G401 (cell line): ENCODE results near the gene EPHA5. TPM values are rescaled to one million over a fixed set of nuclear protein-coding genes. Genes with fewer than 3 reads are reported as not detected.
A peak's percentile ranks its signal among the peaks of the same experiment; 100 is the strongest.

Experiments used
- DNase-seq: peaks from one replicate; pipeline ENCODE4 v3.0.0-alpha.2; 2015; ENCODE audit warnings: low spot score
- in situ Hi-C: cut with HindIII; loops from 2 replicates; pipeline ENCODE4 v1.10.0; 2016; ENCODE audit warnings: low sequenced_read_pairs, mixed read lengths
- total RNA-seq: library from RNA; depleted of rRNA; stranded (reverse); fragments of >200 nt; shearing (Covaris generic); gene quantifications from 2 replicates; pipeline ENCODE4 v1.2.3, GENCODE V29; 2014; rRNA removed

EPHA5 gene
- 0.06 and 0.24 TPM in 2 replicates for total RNA-seq

GRCh38 chr4:65670331-65671031, at the start of gene EPHA5:
TSS of gene EPHA5 (minus strand) at chr4:65670489. CDS start at chr4:65669742, 747 bp downstream.
- in situ Hi-C loops = no loop called here
- DNase-seq = peak; percentile 37

DNA sequence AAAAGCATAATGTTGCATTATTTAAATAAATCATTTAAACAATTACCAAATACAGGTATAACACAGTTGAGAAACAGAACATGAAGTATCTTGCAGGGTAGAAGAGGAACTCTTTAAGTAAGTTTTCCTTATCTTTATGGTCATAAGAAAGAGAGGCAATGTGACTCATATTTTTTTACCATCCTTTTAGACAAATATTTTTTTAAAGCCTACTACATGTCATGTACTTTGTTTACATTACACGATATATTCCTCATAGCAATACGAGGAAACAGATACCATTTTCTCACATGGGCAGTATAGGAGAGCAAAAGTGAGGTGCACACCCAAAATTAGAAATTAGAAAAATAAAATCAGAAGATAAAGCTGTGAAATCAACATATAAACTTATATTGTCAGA, 49.3 kb upstream of the EPHA5 start:
- in situ Hi-C loops = no loop called here
- no peak for DNase-seq

- in situ Hi-C loops = no loop called here
- DNase-seq = no peak
These were observed 28.3 kb upstream of the EPHA5 start for GRCh38 chr4:65698631-65699030.

DNA sequence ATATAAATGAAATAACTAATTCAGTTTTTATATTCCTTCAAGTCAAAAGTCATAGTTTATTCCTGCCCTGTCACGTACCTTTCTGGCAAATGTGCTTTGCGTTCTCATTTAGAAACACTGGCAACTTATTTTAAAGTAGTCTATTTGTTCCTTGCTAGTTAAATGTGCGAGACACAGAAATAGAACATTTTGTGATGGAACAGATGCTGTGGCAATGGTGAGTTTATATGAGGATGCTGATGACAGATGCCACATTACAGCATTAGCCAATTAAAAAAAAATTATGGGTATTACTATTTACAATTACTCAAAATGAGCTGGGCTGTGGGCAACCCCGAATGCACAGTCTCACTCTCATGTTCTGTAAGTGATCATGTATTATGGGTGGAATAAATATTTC, 26.1 kb upstream of the EPHA5 start:
- DNase-seq = no peak
- in situ Hi-C loops = no loop called here

GRCh38 chr4:65671372-65671771, 1.1 kb upstream of the EPHA5 start:
- in situ Hi-C loops = no loop called here
- DNase-seq = no peak

DNA sequence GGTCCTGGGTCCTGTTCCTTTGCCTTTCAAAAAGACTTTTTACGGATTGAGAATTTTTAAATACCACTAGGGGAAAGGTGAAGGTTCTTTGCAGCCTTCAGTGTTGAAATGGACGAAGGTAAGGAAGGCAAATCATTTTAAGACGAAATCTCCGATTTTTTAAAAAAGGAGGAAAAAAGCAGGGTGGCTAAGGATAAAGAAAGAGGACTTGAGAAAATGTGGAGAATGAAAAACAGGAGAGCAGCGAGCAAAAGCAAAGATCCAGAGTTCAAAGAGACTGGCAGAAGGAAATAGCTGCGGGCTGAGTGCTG, 314 bp downstream of the EPHA5 start:
- no peak for DNase-seq
- in situ Hi-C loops = no loop called here

- in situ Hi-C loops = no loop called here
- no peak for DNase-seq
These were observed 924 bp downstream of the EPHA5 start for GRCh38 chr4:65669111-65670019.

- DNase-seq = peak; percentile 12
- in situ Hi-C loops = no loop called here
These were observed 1.8 kb downstream of the EPHA5 start for GRCh38 chr4:65668201-65669089.

DNA sequence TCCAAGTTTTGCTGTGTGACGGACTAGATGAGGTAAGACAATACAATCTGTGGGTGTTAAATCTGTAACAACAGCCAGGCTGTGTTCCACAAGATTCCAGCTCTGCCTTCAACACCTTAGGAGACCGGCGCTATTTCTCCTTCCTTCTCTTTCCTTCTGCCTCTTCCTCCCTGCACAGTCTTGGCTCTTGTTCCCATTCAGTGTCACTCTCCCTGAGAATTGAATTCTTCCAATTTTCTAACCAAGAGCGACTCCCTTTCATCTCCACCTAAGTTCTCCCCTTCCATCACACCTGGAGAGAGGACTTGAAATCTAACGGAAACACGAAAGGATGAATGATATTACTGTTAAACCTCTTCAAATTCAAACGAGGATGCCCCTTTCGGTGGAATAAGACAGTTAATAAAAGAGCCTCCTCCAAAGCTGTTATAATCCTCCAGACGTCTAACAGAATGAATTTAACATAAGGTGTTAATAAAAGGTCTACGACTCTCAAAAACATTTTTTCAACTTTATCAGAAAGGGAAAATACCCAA, 2.7 kb downstream of the EPHA5 start:
- DNase-seq = no peak
- in situ Hi-C loops = no loop called here

DNA sequence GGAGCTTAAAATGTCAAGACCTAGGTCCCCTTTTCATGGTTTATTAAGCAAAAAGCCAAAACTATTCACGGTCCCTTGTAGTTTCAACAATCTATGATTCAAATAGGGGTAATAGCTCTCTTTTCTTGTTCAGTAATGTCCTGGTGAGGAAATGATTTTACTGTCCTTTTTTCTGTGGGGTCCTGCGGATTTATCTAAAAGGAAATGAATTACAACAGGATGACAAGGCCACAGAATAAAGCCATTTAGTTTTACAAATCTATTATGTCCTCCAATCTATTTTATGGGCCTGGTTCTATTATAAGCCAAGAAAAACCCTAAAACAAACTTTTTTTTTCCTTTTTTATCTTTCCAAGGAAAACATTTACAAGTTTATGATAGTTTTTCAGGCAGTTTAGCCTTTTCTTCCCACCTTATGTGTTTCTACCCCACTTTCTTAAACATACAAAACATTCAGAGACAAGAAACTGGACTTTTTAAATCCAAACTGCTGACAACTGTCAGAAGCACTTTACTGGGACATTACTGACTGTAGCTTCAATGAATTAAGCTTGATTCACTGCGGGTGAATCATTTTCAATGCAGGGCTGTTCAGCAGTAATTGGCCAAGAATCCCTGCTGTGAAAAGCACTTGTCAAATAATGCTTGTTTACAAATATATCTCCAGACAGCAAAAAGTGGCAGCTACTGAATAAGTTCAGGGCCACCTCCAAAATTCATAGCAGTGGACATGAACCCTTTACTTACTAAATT, 4.3 kb downstream of the EPHA5 start:
- in situ Hi-C loops = no loop called here
- no peak for DNase-seq

- DNase-seq = peak; percentile 14
- in situ Hi-C loops = no loop called here
These were observed 8.8 kb downstream of the EPHA5 start for GRCh38 chr4:65661471-65661870.

DNA sequence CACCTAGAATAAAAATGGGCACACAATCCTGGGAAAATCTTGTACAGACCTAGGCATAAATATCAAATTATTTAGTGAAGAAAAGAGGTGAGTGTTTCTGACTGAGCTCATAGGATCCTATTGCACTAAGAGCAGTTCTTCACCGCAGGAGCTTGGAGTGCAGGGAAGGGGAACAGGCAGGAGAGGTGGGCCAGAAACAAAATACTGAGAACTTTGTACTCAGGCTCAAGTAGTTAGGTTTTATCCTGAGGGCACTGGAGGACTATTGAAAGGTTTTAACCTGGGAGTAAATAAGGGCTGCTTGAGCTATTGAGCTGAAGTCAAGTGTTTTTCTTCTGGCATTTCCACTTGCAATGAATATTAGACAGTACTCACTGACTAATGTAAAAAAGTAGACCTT, 12.2 kb downstream of the EPHA5 start:
- in situ Hi-C loops = no loop called here
- no peak for DNase-seq

GRCh38 chr4:65656008-65656407, 14.3 kb downstream of the EPHA5 start:
- no peak for DNase-seq
- in situ Hi-C loops = no loop called here

DNA sequence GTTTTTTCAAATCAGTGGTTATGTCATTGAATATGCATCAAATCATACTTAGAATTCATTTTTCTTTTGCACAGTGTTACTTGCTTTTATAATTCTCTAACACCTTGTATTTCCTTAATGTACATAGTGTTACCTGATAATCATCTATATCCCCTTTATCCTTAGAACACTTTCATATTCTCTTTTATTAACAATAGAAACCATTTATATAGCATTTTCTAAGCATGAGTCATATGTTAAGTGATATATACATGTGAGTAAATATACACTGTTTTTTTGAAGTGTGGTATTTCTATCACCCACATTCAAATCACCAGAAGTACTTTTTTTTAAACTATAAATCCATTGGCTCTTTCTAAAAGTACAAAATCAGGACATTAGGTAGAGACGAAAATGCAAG, 15.3 kb downstream of the EPHA5 start:
- DNase-seq = no peak
- in situ Hi-C loops = no loop called here

- DNase-seq = no peak
- in situ Hi-C loops = no loop called here
These were observed 16.4 kb downstream of the EPHA5 start for GRCh38 chr4:65653740-65654361.

GRCh38 chr4:65651751-65652150, 18.5 kb downstream of the EPHA5 start:
- in situ Hi-C loops = no loop called here
- DNase-seq = no peak

DNA sequence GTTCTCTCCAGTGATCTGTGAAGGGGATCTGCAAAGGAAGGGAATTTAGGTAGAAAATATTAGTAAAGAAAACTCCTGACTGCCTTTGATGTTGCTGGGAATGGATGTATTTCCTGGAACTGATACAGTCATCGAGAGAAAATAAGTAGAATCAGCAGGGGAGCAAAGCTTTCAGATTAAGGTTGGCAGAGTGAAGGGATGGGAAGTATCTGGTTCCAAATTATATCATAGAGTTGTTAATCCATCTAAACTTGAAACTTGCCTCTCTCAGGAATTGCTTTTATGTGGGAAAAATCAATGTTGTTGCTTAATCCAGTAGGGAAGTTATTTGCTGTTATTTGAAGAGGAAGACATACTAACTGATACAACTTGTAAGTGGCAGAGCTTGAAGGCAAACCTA, 19.3 kb downstream of the EPHA5 start:
- in situ Hi-C loops = no loop called here

DNA sequence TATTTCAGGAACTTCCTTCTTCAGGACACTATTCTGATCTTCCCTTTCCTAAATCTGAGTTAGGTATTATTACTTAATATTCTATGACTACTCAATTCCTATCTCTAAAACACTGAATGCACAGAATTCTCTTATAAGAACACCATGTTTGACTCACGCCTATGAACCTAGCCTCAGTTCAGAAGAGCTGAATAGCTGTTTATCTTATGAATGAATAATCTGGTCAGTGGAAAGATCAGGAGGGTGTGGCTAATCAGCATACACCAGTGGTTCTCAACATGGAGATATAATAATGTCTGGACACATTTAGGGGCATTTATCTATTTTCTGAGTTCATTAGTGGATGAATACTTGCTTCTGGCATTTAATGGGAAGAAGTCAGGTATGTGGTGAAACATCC, 24.2 kb downstream of the EPHA5 start:
- in situ Hi-C loops = no loop called here
- no peak for DNase-seq

More for the DNA sequence above, 19.3 kb downstream of the EPHA5 start:
- no peak for DNase-seq
